HFFc6 (cell line): ENCODE results near the gene FARS2. TPM values are rescaled to one million over a fixed set of nuclear protein-coding genes. Genes with fewer than 3 reads are reported as not detected.

ENCODE experiments used
- DNase-seq: peaks from one replicate; pipeline ENCODE4 v3.0.0-alpha.2; 2018
- H3K27ac Mint-ChIP-seq: 2 replicates; pipeline ENCODE4 v1.8.0; 2020; ENCODE audit warnings: mild to moderate bottlenecking, mixed read lengths
- H3K27me3 Mint-ChIP-seq: 2 replicates; pipeline ENCODE4 v1.8.0; 2021; ENCODE audit warnings: mild to moderate bottlenecking, moderate library complexity, mixed read lengths; ENCODE audit not compliant: insufficient read depth
- H3K36me3 Mint-ChIP-seq: 2 replicates; pipeline ENCODE4 v1.8.0; 2021; ENCODE audit warnings: low read depth, mixed read lengths
- H3K4me1 Mint-ChIP-seq: 2 replicates; pipeline ENCODE4 v1.8.0; 2020; ENCODE audit warnings: low read depth, mixed read lengths
- H3K4me3 Mint-ChIP-seq: 2 replicates; pipeline ENCODE4 v1.8.0; 2020; ENCODE audit warnings: mild to moderate bottlenecking, moderate library complexity, mixed read lengths
- H3K9me3 Mint-ChIP-seq: 2 replicates; pipeline ENCODE4 v1.8.0; 2020; ENCODE audit warnings: mild to moderate bottlenecking, mixed read lengths
- CTCF ChIP-seq: fragments of 200-600 bp; sonication (generic); IDR thresholded peaks from 2 replicates; pipeline ENCODE4 v1.5.0; 2021; ENCODE audit warnings: antibody characterized with exemption, mild to moderate bottlenecking
- total RNA-seq, 6 experiments: library from RNA; stranded (reverse); fragmentation: NEBNext Ultra II Directional; extraction: Animal tissue kit (Norgen Biotek cat#: 25700); gene quantifications; 2 replicates in 1 of 6; 3 replicates in 5 of 6; pipeline ENCODE4 v1.2.3, GENCODE V29; 2021

The FARS2 gene
- total RNA-seq, 6 experiments from 2014 or later, result 11.5 to 16.4 (median 13.1) TPM

GRCh38 chr6:5481033-5481432 lies 219.7 kb downstream of the FARS2 start:
- Mint-ChIP-seq H3K27me3 (0 out of 2 replicates have a peak, but pooled peaks cover 2% of the 10 kb centered on the region), H3K9me3 (no peaks in the 10 kb centered on the region), H3K4me3 (no peak overlapping the region), H3K27ac (no peak overlapping the region), H3K4me1 (no peaks in the 10 kb centered on the region; the same call in 1 of the 2 replicates), H3K36me3 (no peaks in the 10 kb centered on the region)
- TF ChIP-seq CTCF, result no peak
- DNase-seq, result no peak

GRCh38 chr6:5481750-5482149 lies 220.4 kb downstream of the FARS2 start:
- Mint-ChIP-seq H3K36me3 (no peaks in the 10 kb centered on the region), H3K4me3 (no peak overlapping the region), H3K9me3 (no peaks in the 10 kb centered on the region), H3K27ac (no peak overlapping the region), H3K4me1 (no peaks in the 10 kb centered on the region; the same call in 1 of the 2 replicates), H3K27me3 (0 out of 2 replicates have a peak, but pooled peaks cover 2% of the 10 kb centered on the region)
- no peak for TF ChIP-seq CTCF
- no peak for DNase-seq

GRCh38 chr6:5482619-5483018 lies 221.3 kb downstream of the FARS2 start:
- H3K4me3 Mint-ChIP-seq, result no peak overlapping the region
- H3K27ac Mint-ChIP-seq, result no peak overlapping the region

GRCh38 chr6:5484692-5485091 lies 223.4 kb downstream of the FARS2 start:
- Mint-ChIP-seq H3K4me3 (no peak overlapping the region), H3K9me3 (no peaks in the 10 kb centered on the region), H3K27me3 (peaks cover 1% of the 10 kb centered on the region; the same call in 1 of the 2 replicates), H3K4me1 (no peaks in the 10 kb centered on the region; the same call in 1 of the 2 replicates), H3K27ac (no peak overlapping the region), H3K36me3 (peaks cover 9% of the 10 kb centered on the region)
- no peak for DNase-seq
- TF ChIP-seq CTCF, result no peak

More at GRCh38 chr6:5482619-5483018, 221.3 kb downstream of the FARS2 start:
- H3K36me3 Mint-ChIP-seq, result no peaks in the 10 kb centered on the region
- DNase-seq, result no peak
- H3K9me3 Mint-ChIP-seq, result no peaks in the 10 kb centered on the region
- TF ChIP-seq CTCF, result no peak
- 0 out of 2 replicates have a peak, but pooled peaks cover 2% of the 10 kb centered on the region for H3K27me3 Mint-ChIP-seq
- H3K4me1 Mint-ChIP-seq, result no peaks in the 10 kb centered on the region; the same call in 1 of the 2 replicates

GRCh38 chr6:5486214-5486613 lies 224.9 kb downstream of the FARS2 start:
- TF ChIP-seq CTCF, result no peak

More at GRCh38 chr6:5486214-5486613, 224.9 kb downstream of the FARS2 start:
- Mint-ChIP-seq H3K9me3 (no peaks in the 10 kb centered on the region), H3K36me3 (peaks cover 10% of the 10 kb centered on the region), H3K4me1 (no peaks in the 10 kb centered on the region; the same call in 1 of the 2 replicates), H3K27ac (no peak overlapping the region), H3K27me3 (peaks cover 1% of the 10 kb centered on the region; the same call in 1 of the 2 replicates), H3K4me3 (no peak overlapping the region)
- no peak for DNase-seq
